HCT116 (cell line): Measurements from ENCODE around the gene HTRA3. TPM values are rescaled to one million over a fixed set of nuclear protein-coding genes. Genes with fewer than 3 reads are reported as not detected.

ENCODE experiments used
- ATAC-seq: fragments of 200-7000 bp; cut with Tn5 transposase; 2 replicates; pipeline ENCODE4 v1.9.1; 2020; ENCODE audit warnings: mild to moderate bottlenecking, moderate library complexity
- BruUV-seq: library from RNA; stranded (reverse); fragments of 400-500 nt; replicated peaks from 2 replicates; lab custom pipeline; 2021; lab: Mats Ljungman, UMichigan
- CTCF ChIA-PET: fragments of 300-600 bp; sonication (Branson Sonifier 250); formaldehyde crosslinking; loops from one replicate; lab custom pipeline; 2021; ENCODE audit warnings: antibody characterized with exemption; lab: Charles Lee
- POLR2A ChIA-PET: fragments of 300-600, 350-600 bp; sonication (Branson Sonifier 250); formaldehyde crosslinking; loops from one replicate; lab custom pipeline; 2021; ENCODE audit warnings: antibody characterized with exemption; lab: Charles Lee
- RAD21 ChIA-PET, 2 experiments: fragments of 300-600 bp; sonication (Branson Sonifier 250); formaldehyde crosslinking; loops; one replicate each; lab custom pipeline; 2023; ENCODE audit warnings: low total read pairs in 2 of 2; ENCODE audit not compliant: uncharacterized antibody in 2 of 2, unreplicated experiment in 2 of 2, low non-redundant PET in 1 of 2; lab: Charles Lee
- DNase-seq: peaks from one replicate; pipeline ENCODE4 v3.0.0-alpha.2; 2010; ENCODE audit warnings: low read depth, low spot score
- H2AFZ ChIP-seq: fragments of 200-600 bp; shearing (Covaris generic), sonication (generic); 2 replicates; pipeline ENCODE4 v1.6.1; 2017; ENCODE audit warnings: low read depth, mixed run types, mixed read lengths, antibody characterized with exemption, low read length; ENCODE audit not compliant: poor library complexity, severe bottlenecking
- H3K27ac ChIP-seq: 2 replicates; pipeline ENCODE4 v1.5.1; 2012; ENCODE audit warnings: low read depth, low read length
- H3K27me3 ChIP-seq: fragments of 200-600 bp; sonication (generic); 2 replicates; pipeline ENCODE4 v1.6.1; 2016; ENCODE audit warnings: mixed run types, low read length, mixed read lengths; ENCODE audit not compliant: insufficient read depth
- H3K36me3 ChIP-seq, 2 experiments: fragments of 200-500 bp in 1 of 2; fragments of 200-600 bp in 1 of 2; sonication (Bioruptor generic) in 1 of 2; sonication (generic) in 1 of 2; 2 replicates each; pipeline versions ENCODE4 v1.5.1 to v1.6.1; 2014 to 2016; ENCODE audit warnings: low read length in 2 of 2, inconsistent platforms in 1 of 2, mixed read lengths in 1 of 2, mixed run types in 1 of 2; ENCODE audit not compliant: insufficient read depth in 2 of 2, control insufficient read depth in 1 of 2
- H3K4me1 ChIP-seq, 2 experiments: fragments of 200-600 bp in 1 of 2; sonication (generic) in 1 of 2; 2 replicates each; pipeline versions ENCODE4 v1.5.1 to v1.6.1; 2012 to 2017; ENCODE audit warnings: low read length in 2 of 2, inconsistent platforms in 1 of 2, mild to moderate bottlenecking in 1 of 2, mixed read lengths in 1 of 2, mixed run types in 1 of 2, moderate library complexity in 1 of 2; ENCODE audit not compliant: insufficient read depth in 2 of 2, control insufficient read depth in 1 of 2
- H3K4me2 ChIP-seq: fragments of 200-600 bp; sonication (generic); 2 replicates; pipeline ENCODE4 v1.6.1; 2017; ENCODE audit warnings: mixed run types, low read length, mixed read lengths
- H3K4me3 ChIP-seq, 2 experiments: fragments of 200-600 bp in 1 of 2; sonication (generic) in 1 of 2; replicated peaks in 1 of 2; 2 replicates each; pipeline ENCODE4 v1.5.1; 2011 to 2016; ENCODE audit warnings: low read length in 2 of 2, control low read depth in 1 of 2, low read depth in 1 of 2, mild to moderate bottlenecking in 1 of 2, mixed read lengths in 1 of 2, mixed run types in 1 of 2
- H3K79me2 ChIP-seq: fragments of 200-600 bp; sonication (generic); 2 replicates; pipeline ENCODE4 v1.6.1; 2017; ENCODE audit warnings: mild to moderate bottlenecking, mixed run types, low read length, moderate library complexity, mixed read lengths; ENCODE audit not compliant: insufficient read depth
- H3K9ac ChIP-seq: fragments of 200-600 bp; sonication (generic); 2 replicates; pipeline ENCODE4 v1.6.1; 2016; ENCODE audit warnings: low read length, mixed read lengths
- H3K9me2 ChIP-seq: fragments of 200-600 bp; sonication (generic), shearing (Covaris generic); 2 replicates; pipeline ENCODE4 v1.6.1; 2017; ENCODE audit warnings: mixed run types, mild to moderate bottlenecking, moderate library complexity; ENCODE audit not compliant: insufficient read depth
- H3K9me3 ChIP-seq, 2 experiments: fragments of 200-500 bp in 1 of 2; fragments of 200-600 bp in 1 of 2; sonication (Bioruptor generic) in 1 of 2; sonication (generic) in 1 of 2; 2 replicates each; pipeline ENCODE4 v1.6.1; 2014 to 2017; ENCODE audit warnings: low read length in 2 of 2, mixed read lengths in 2 of 2, inconsistent platforms in 1 of 2, low read depth in 1 of 2, mild to moderate bottlenecking in 1 of 2, mixed run types in 1 of 2, moderate library complexity in 1 of 2; ENCODE audit not compliant: control insufficient read depth in 1 of 2, insufficient read depth in 1 of 2
- H4K20me1 ChIP-seq: fragments of 200-600 bp; sonication (generic), shearing (Covaris generic); 2 replicates; pipeline ENCODE4 v1.6.1; 2017; ENCODE audit warnings: mixed run types, mild to moderate bottlenecking, moderate library complexity; ENCODE audit not compliant: insufficient read depth
- CTCF ChIP-seq, 3 experiments: fragments of 200-600 bp in 1 of 3; sonication (generic) in 1 of 3; IDR thresholded peaks in 2 of 3; conservative IDR thresholded peaks in 1 of 3; 2 replicates each; pipeline ENCODE4 v1.5.1; 2012 to 2017; ENCODE audit warnings: low read depth in 2 of 3, low read length in 2 of 3, antibody characterized with exemption in 1 of 3, borderline replicate concordance in 1 of 3, control low read depth in 1 of 3, mild to moderate bottlenecking in 1 of 3, mixed read lengths in 1 of 3, mixed run types in 1 of 3, moderate library complexity in 1 of 3; ENCODE audit not compliant: insufficient read depth in 1 of 3
- EZH2 ChIP-seq: fragments of 200-600 bp; sonication (generic); IDR thresholded peaks from 2 replicates; pipeline ENCODE4 v1.6.1; 2017; ENCODE audit warnings: antibody characterized with exemption, mixed run types
- RAD21 ChIP-seq: IDR thresholded peaks from 2 replicates; pipeline ENCODE4 v1.6.1; 2012; ENCODE audit warnings: low read depth, mild to moderate bottlenecking
- SP1 ChIP-seq: IDR thresholded peaks from 2 replicates; pipeline ENCODE4 v1.6.1; 2012; ENCODE audit warnings: low read depth
- TCF7L2 ChIP-seq: IDR thresholded peaks from 2 replicates; pipeline ENCODE4 v1.7.0; 2011; ENCODE audit warnings: borderline replicate concordance, inconsistent platforms; ENCODE audit not compliant: insufficient read depth, insufficient read length; ENCODE audit errors: extremely low read depth
- YY1 ChIP-seq: IDR thresholded peaks from 2 replicates; pipeline ENCODE4 v1.6.1; 2011; ENCODE audit warnings: low read length, low read depth, moderate library complexity, mild to moderate bottlenecking; ENCODE audit not compliant: insufficient replicate concordance; ENCODE audit errors: extremely low read depth
- ZFX ChIP-seq: fragments of 450-650 bp; IDR thresholded peaks from 2 replicates; pipeline ENCODE4 v1.6.1; 2017
- intact Hi-C: fragments of 100-400 bp; cut with micrococcal nuclease; formaldehyde crosslinking; loops from 2 replicates; pipeline ENCODE4 v1.10.0; 2022
- total RNA-seq: library from RNA; stranded (reverse); gene quantifications from one replicate; pipeline ENCODE4 v1.2.1, GENCODE V29; 2021; ENCODE audit not compliant: unreplicated experiment

The HTRA3 gene
- total RNA-seq, 1 experiment from 2014 or later = not detected

- POLR2A ChIA-PET = no interaction called here
Measured at GRCh38 chr4:8241895-8242696, 27.5 kb upstream of the HTRA3 start.

More at GRCh38 chr4:8241895-8242696, 27.5 kb upstream of the HTRA3 start:
- Histone ChIP-seq H3K36me3 (no peaks in the 10 kb centered on the region), H3K27me3 (no peaks in the 10 kb centered on the region), H4K20me1 (no peaks in the 10 kb centered on the region), H3K9me3 (no peaks in the 10 kb centered on the region), H3K27ac (no peak overlapping the region), H2AFZ (no peak overlapping the region), H3K4me3 (no peak overlapping the region), H3K4me2 (peak overlapping the region; percentile 1; the same call in 1 of the 2 replicates), H3K9ac (no peak overlapping the region), H3K9me2 (no peaks in the 10 kb centered on the region), H3K4me1 (peaks cover 6 to 10% of the 10 kb centered on the region in 2 experiments; a peak in 3 of 4 replicates), H3K79me2 (no peaks in the 10 kb centered on the region)
- DNase-seq (peak; percentile 22), ATAC-seq (peak; percentile 96)
- no TSS peak for BruUV-seq
- TF ChIP-seq RAD21 (peak; percentile 85), TCF7L2 (no peak), YY1 (peak; percentile 4), CTCF (IDR thresholded peaks at IDR 0.05 in 2 of 3, conservative IDR thresholded peaks at IDR 0.05 in 1 of 3; ENCODE audit: borderline replicate concordance in 1 of 3, insufficient read depth in 1 of 3, low read depth in 2 of 3, low read length in 2 of 3) (peak; percentile 87 to 96 (median 90)), SP1 (no peak), ZFX (no peak), EZH2 (no peak)
- RAD21 ChIA-PET = interaction anchor here (0.6 to 1.5 kb wide), 6 partner anchors 25 to 169 kb away, joined by 3 to 6 read pairs (median 3); no protein-coding TSS in a partner anchor
- intact Hi-C loops = loop anchor here (1.0 to 10.0 kb wide), 4 partner anchors 161 to 353 kb away; partner anchors contain the start of gene CPZ
- CTCF ChIA-PET = interaction anchor here (0.6 to 1.6 kb wide), 10 partner anchors 12 to 353 kb away, joined by 3 to 17 read pairs (median 4); no protein-coding TSS in a partner anchor
